OCI-M2 (cell line): ENCODE data around the gene MYLIP.

Experiments used
- DNase-seq: peaks from one replicate; lab custom pipeline; 2025; ENCODE audit not compliant: unreplicated experiment; lab: John Stamatoyannopoulos, UW

Gene MYLIP

GRCh38 chr6:16128759-16129622 lies at the start of gene MYLIP:
MYLIP (plus strand) TSS chr6:16129086; CDS start chr6:16129323, 237 bp downstream.
- peak; percentile 80 for DNase-seq

GRCh38 chr6:16079354-16079753 lies 49.5 kb upstream of the MYLIP start:
- DNase-seq = no peak

GRCh38 chr6:16080204-16080603 lies 48.7 kb upstream of the MYLIP start:
- no peak for DNase-seq

GRCh38 chr6:16081326-16081725 lies 47.6 kb upstream of the MYLIP start:
- no peak for DNase-seq

- DNase-seq = no peak
These were observed 46.5 kb upstream of the MYLIP start for GRCh38 chr6:16082361-16082760.

GRCh38 chr6:16086965-16087364 lies 41.9 kb upstream of the MYLIP start:
- DNase-seq = no peak

- no peak for DNase-seq
These were observed 41.5 kb upstream of the MYLIP start for GRCh38 chr6:16087386-16087785.

- DNase-seq = no peak
These were observed 40.5 kb upstream of the MYLIP start for GRCh38 chr6:16088409-16088808.

GRCh38 chr6:16089232-16090062 lies 39.4 kb upstream of the MYLIP start:
- DNase-seq = no peak

GRCh38 chr6:16090452-16090851 lies 38.4 kb upstream of the MYLIP start:
- no peak for DNase-seq

- no peak for DNase-seq
These were observed 38.0 kb upstream of the MYLIP start for GRCh38 chr6:16090920-16091319.

- no peak for DNase-seq
These were observed 36.7 kb upstream of the MYLIP start for GRCh38 chr6:16092140-16092539.

- no peak for DNase-seq
These were observed 35.9 kb upstream of the MYLIP start for GRCh38 chr6:16092990-16093389.

- no peak for DNase-seq
These were observed 33.7 kb upstream of the MYLIP start for GRCh38 chr6:16095180-16095579.

- no peak for DNase-seq
These were observed 31.3 kb upstream of the MYLIP start for GRCh38 chr6:16097382-16098171.

GRCh38 chr6:16098211-16098610 lies 30.7 kb upstream of the MYLIP start:
- DNase-seq = no peak

- DNase-seq = no peak
These were observed 26.7 kb upstream of the MYLIP start for GRCh38 chr6:16102208-16102607.

GRCh38 chr6:16103722-16104121 lies 25.2 kb upstream of the MYLIP start:
- DNase-seq = no peak

- no peak for DNase-seq
These were observed 24.1 kb upstream of the MYLIP start for GRCh38 chr6:16104624-16105433.

GRCh38 chr6:16105854-16106253 lies 23.0 kb upstream of the MYLIP start:
- DNase-seq = no peak
